Hepatocyte (in vitro differentiated cells): ENCODE results near the gene SERINC5.
"Not testable (repeated sequence)": the region's sequence is repeated elsewhere in the genome, so short reads cannot be mapped to it uniquely, and the experiment has no call there.

Source experiments
- EZH2 ChIP-seq: fragments of 200-600 bp; sonication (generic); IDR thresholded peaks from 2 replicates; pipeline ENCODE4 v1.6.1; 2016; ENCODE audit warnings: antibody characterized with exemption, mild to moderate bottlenecking, borderline replicate concordance
- TF ChIP-seq, protein P1 (sequence below): fragments of 200-600 bp; sonication (generic); IDR thresholded peaks from 2 replicates; pipeline ENCODE4 v1.5.1; 2016; ENCODE audit warnings: antibody characterized with exemption, mild to moderate bottlenecking; ENCODE audit not compliant: poor library complexity

DNA sequence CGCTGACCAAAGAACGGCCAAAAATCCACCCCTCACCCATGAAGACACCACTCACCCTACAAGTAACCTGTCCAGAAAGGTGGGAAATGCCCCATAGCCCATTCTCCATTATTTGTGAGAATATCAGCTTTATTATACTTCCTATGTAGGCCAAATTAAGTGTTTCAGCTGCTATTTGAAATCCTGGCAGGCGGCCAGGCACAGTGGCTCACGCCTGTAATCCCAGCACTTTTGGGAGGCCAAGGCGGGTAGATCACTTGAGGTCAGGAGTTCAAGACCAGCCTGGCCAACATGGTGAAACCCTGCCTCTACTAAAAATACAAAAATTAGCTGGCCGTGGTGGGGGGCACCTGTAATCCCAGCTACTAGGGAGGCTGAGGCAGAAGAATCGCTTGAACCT, 54.1 kb downstream of the SERINC5 start:
- TF ChIP-seq, protein P1, sequence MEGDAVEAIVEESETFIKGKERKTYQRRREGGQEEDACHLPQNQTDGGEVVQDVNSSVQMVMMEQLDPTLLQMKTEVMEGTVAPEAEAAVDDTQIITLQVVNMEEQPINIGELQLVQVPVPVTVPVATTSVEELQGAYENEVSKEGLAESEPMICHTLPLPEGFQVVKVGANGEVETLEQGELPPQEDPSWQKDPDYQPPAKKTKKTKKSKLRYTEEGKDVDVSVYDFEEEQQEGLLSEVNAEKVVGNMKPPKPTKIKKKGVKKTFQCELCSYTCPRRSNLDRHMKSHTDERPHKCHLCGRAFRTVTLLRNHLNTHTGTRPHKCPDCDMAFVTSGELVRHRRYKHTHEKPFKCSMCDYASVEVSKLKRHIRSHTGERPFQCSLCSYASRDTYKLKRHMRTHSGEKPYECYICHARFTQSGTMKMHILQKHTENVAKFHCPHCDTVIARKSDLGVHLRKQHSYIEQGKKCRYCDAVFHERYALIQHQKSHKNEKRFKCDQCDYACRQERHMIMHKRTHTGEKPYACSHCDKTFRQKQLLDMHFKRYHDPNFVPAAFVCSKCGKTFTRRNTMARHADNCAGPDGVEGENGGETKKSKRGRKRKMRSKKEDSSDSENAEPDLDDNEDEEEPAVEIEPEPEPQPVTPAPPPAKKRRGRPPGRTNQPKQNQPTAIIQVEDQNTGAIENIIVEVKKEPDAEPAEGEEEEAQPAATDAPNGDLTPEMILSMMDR: not testable (repeated sequence)
- TF ChIP-seq EZH2: not testable (repeated sequence)
